Neuronal stem cell (in vitro differentiated cells): ENCODE results near the gene PYGO2.

Experiments
- DNase-seq: peaks from one replicate; pipeline ENCODE4 v3.0.0-alpha.2; 2013; ENCODE audit warnings: low spot score
- H2AFZ ChIP-seq: one replicate; pipeline ENCODE4 v1.6.1; 2013; ENCODE audit warnings: mild to moderate bottlenecking, low read length, inconsistent platforms
- H2AK5ac ChIP-seq: 2 replicates; pipeline ENCODE4 v1.6.1; 2013; ENCODE audit warnings: low read depth, mild to moderate bottlenecking, inconsistent platforms, low read length, moderate library complexity, mixed read lengths
- H2BK120ac ChIP-seq: 2 replicates; pipeline ENCODE4 v1.6.1; 2013; ENCODE audit warnings: low read depth, mild to moderate bottlenecking, inconsistent platforms, low read length, moderate library complexity, mixed read lengths
- H2BK12ac ChIP-seq: one replicate; pipeline ENCODE4 v1.6.1; 2013; ENCODE audit warnings: low read length, inconsistent platforms
- H2BK15ac ChIP-seq: 2 replicates; pipeline ENCODE4 v1.6.1; 2013; ENCODE audit warnings: mild to moderate bottlenecking, low read length, inconsistent platforms, mixed read lengths
- H2BK5ac ChIP-seq: one replicate; pipeline ENCODE4 v1.6.1; 2013; ENCODE audit warnings: inconsistent platforms, mild to moderate bottlenecking, low read length, moderate library complexity
- H3K14ac ChIP-seq: one replicate; pipeline ENCODE4 v1.6.1; 2013; ENCODE audit warnings: low read length, inconsistent platforms
- H3K18ac ChIP-seq: 2 replicates; pipeline ENCODE4 v1.6.1; 2013; ENCODE audit warnings: low read length, inconsistent platforms
- H3K23ac ChIP-seq: 2 replicates; pipeline ENCODE4 v1.6.1; 2013; ENCODE audit warnings: low read depth, mild to moderate bottlenecking, mixed read lengths, low read length, inconsistent platforms; ENCODE audit not compliant: poor library complexity
- H3K27ac ChIP-seq: replicated peaks from 3 replicates; pipeline ENCODE4 v1.5.1; 2013; ENCODE audit warnings: low read length, inconsistent platforms
- H3K27me3 ChIP-seq, 3 experiments: 2 replicates each; pipeline ENCODE4 v1.6.1; 2013; ENCODE audit warnings: low read length in 3 of 3, mild to moderate bottlenecking in 2 of 3, inconsistent platforms in 1 of 3, low read depth in 1 of 3, mixed read lengths in 1 of 3, moderate library complexity in 1 of 3; ENCODE audit not compliant: control insufficient read depth in 3 of 3, insufficient read depth in 3 of 3
- H3K36me3 ChIP-seq, 2 donors: replicated peaks in 1 of 2; 2 replicates each; pipeline ENCODE4 v1.6.1; 2013; ENCODE audit warnings: low read length in 2 of 2; ENCODE audit not compliant: control insufficient read depth in 2 of 2, insufficient read depth in 2 of 2
- H3K4ac ChIP-seq: 2 replicates; pipeline ENCODE4 v1.6.1; 2013; ENCODE audit warnings: inconsistent platforms, mild to moderate bottlenecking, low read length, moderate library complexity
- H3K4me1 ChIP-seq, 2 donors: 1 replicate in 1 of 2; 2 replicates in 1 of 2; pipeline ENCODE4 v1.6.1; 2013; ENCODE audit warnings: low read length in 2 of 2, low read depth in 1 of 2; ENCODE audit not compliant: control insufficient read depth in 2 of 2, insufficient read depth in 1 of 2
- H3K4me2 ChIP-seq: one replicate; pipeline ENCODE4 v1.6.1; 2013; ENCODE audit warnings: mild to moderate bottlenecking, low read length, inconsistent platforms; ENCODE audit not compliant: insufficient read depth, poor library complexity, severe bottlenecking
- H3K4me3 ChIP-seq, 2 donors: 2 replicates each; pipeline ENCODE4 v1.5.1; 2013; ENCODE audit warnings: low read length in 2 of 2, mild to moderate bottlenecking in 2 of 2, inconsistent platforms in 1 of 2, moderate library complexity in 1 of 2
- H3K79me1 ChIP-seq: one replicate; pipeline ENCODE4 v1.6.1; 2013; ENCODE audit warnings: low read depth, mild to moderate bottlenecking, inconsistent platforms, low read length, moderate library complexity
- H3K9ac ChIP-seq: one replicate; pipeline ENCODE4 v1.6.1; 2013; ENCODE audit warnings: mild to moderate bottlenecking, low read depth, low read length, inconsistent platforms; ENCODE audit not compliant: poor library complexity
- H3K9me3 ChIP-seq, 2 donors: replicated peaks in 1 of 2; 2 replicates each; pipeline versions ENCODE3 to v1.6.1; 2013; ENCODE audit warnings: low read length in 2 of 2, mild to moderate bottlenecking in 2 of 2, inconsistent platforms in 1 of 2, low read depth in 1 of 2, mixed read lengths in 1 of 2, moderate library complexity in 1 of 2; ENCODE audit not compliant: control insufficient read depth in 2 of 2, insufficient read depth in 1 of 2
- H4K8ac ChIP-seq: one replicate; pipeline ENCODE4 v1.6.1; 2013; ENCODE audit warnings: low read depth, mild to moderate bottlenecking, inconsistent platforms, low read length, moderate library complexity
- H4K91ac ChIP-seq: one replicate; pipeline ENCODE4 v1.6.1; 2013; ENCODE audit warnings: low read length, low read depth, mild to moderate bottlenecking, inconsistent platforms; ENCODE audit not compliant: poor library complexity
- WGBS, 2 donors: extraction: QIAGEN DNeasy Blood & Tissue Kit; methylation state at CpG; one replicate each; pipeline ENCODE4 v1.1.7; 2013; ENCODE audit warnings: missing lambda C conversion rate in 2 of 2, mixed read lengths in 1 of 2; ENCODE audit not compliant: insufficient read length in 2 of 2, insufficient replicate concordance in 1 of 2; ENCODE audit errors: extremely low coverage in 2 of 2; 5-methylcytosine and 5-hydroxymethylcytosine counted together

Gene PYGO2

GRCh38 chr1:154973344-154974101 lies 11.9 kb upstream of the PYGO2 start:
- WGBS, 2 donors: no CpG with 5 or more reads among the region's 37 CpGs
- H3K9me3 ChIP-seq: no peaks in the 10 kb centered on the region
- DNase-seq: peak; percentile 97

GRCh38 chr1:154972517-154973343 lies 11.1 kb upstream of the PYGO2 start:
- Histone ChIP-seq H3K4me3 (peak overlapping the region; percentile 46 to 56), H3K27ac (peak overlapping the region; percentile 98), H3K4ac (no peak overlapping the region), H3K14ac (no peak overlapping the region), H3K4me1 (peaks cover 29 to 41% of the 10 kb centered on the region in 2 donors), H3K4me2 (peak overlapping the region; percentile 46), H2BK120ac (no peak overlapping the region), H2BK5ac (no peak overlapping the region), H2AFZ (peak overlapping the region; percentile 9), H3K79me1 (peaks cover 9% of the 10 kb centered on the region), H3K18ac (peak overlapping the region; percentile 82), H3K9ac (no peak overlapping the region), H3K23ac (no peak overlapping the region), H2BK15ac (no peak overlapping the region), H3K9me3 (no peaks in the 10 kb centered on the region), H2BK12ac (no peak overlapping the region), H4K91ac (no peak overlapping the region), H3K27me3 (no peaks in the 10 kb centered on the region), H3K36me3 (peaks cover 2 to 30% of the 10 kb centered on the region in 2 donors), H4K8ac (no peak overlapping the region), H2AK5ac (no peak overlapping the region)
- DNase-seq: peak; percentile 73
- no CpG with 5 or more reads among the region's 18 CpGs for WGBS, 2 donors

More at GRCh38 chr1:154973344-154974101, 11.9 kb upstream of the PYGO2 start:
- Histone ChIP-seq H3K27ac (peak overlapping the region; percentile 98), H3K18ac (peak overlapping the region; percentile 88), H3K23ac (no peak overlapping the region), H3K27me3 (no peaks in the 10 kb centered on the region), H3K4me1 (peaks cover 29 to 41% of the 10 kb centered on the region in 2 donors), H3K4me2 (peak overlapping the region; percentile 50), H2AK5ac (no peak overlapping the region), H3K14ac (no peak overlapping the region), H3K9ac (peak overlapping the region; percentile 26), H2BK120ac (no peak overlapping the region), H2BK12ac (no peak overlapping the region), H3K4ac (no peak overlapping the region), H4K91ac (no peak overlapping the region), H3K4me3 (peak overlapping the region; percentile 56 to 86), H2AFZ (peak overlapping the region; percentile 89), H4K8ac (no peak overlapping the region), H3K79me1 (peaks cover 5% of the 10 kb centered on the region), H2BK5ac (peak overlapping the region; percentile 71), H2BK15ac (no peak overlapping the region), H3K36me3 (peaks cover 6 to 30% of the 10 kb centered on the region in 2 donors)

GRCh38 chr1:154972213-154972516 lies 10.6 kb upstream of the PYGO2 start:
- Histone ChIP-seq H3K9ac (no peak overlapping the region), H2BK5ac (no peak overlapping the region), H3K9me3 (no peaks in the 10 kb centered on the region), H3K23ac (no peak overlapping the region), H3K27ac (peak overlapping the region; percentile 98), H3K4me1 (peaks cover 29 to 41% of the 10 kb centered on the region in 2 donors), H3K4me2 (peak overlapping the region; percentile 41), H3K36me3 (peaks cover 4 to 31% of the 10 kb centered on the region in 2 donors), H3K4ac (no peak overlapping the region), H2AFZ (peak overlapping the region; percentile 9), H3K18ac (no peak overlapping the region), H3K79me1 (peaks cover 9% of the 10 kb centered on the region), H2BK120ac (no peak overlapping the region), H4K91ac (no peak overlapping the region), H3K14ac (no peak overlapping the region), H2AK5ac (no peak overlapping the region), H4K8ac (no peak overlapping the region), H2BK12ac (no peak overlapping the region), H2BK15ac (no peak overlapping the region), H3K27me3 (no peaks in the 10 kb centered on the region), H3K4me3 (no peak overlapping the region)
- no CpG with 5 or more reads among the region's 3 CpGs for WGBS, 2 donors
- DNase-seq: no peak
